IPS-NIHi11 (cell line): ENCODE data around the gene RAD51C.
A peak's percentile ranks its signal among the peaks of the same experiment; 100 is the strongest.
"Not testable (repeated sequence)": the region's sequence is repeated elsewhere in the genome, so short reads cannot be mapped to it uniquely, and the experiment has no call there.

Experiments used
- DNase-seq: peaks from one replicate; pipeline ENCODE4 v3.0.0; 2012; ENCODE audit warnings: mixed read lengths, low spot score

RAD51C gene

GRCh38 chr17:58692239-58693055 is at the start of gene RAD51C:
TSS of gene RAD51C (plus strand) at chr17:58692602. CDS start at chr17:58692644, 42 bp downstream.
- DNase-seq = peak; percentile 92

- DNase-seq = no peak
These were observed 49.3 kb upstream of the RAD51C start for GRCh38 chr17:58643147-58643546.

- DNase-seq = no peak
These were observed 44.2 kb upstream of the RAD51C start for GRCh38 chr17:58648236-58648635.

- not testable (repeated sequence) for DNase-seq
These were observed 34.2 kb upstream of the RAD51C start for GRCh38 chr17:58657962-58658803.

GRCh38 chr17:58658804-58659713 is 33.3 kb upstream of the RAD51C start:
- DNase-seq = peak; percentile 86

- not testable (repeated sequence) for DNase-seq
These were observed 32.7 kb upstream of the RAD51C start for GRCh38 chr17:58659714-58660084.

- no peak for DNase-seq
These were observed 31.8 kb upstream of the RAD51C start for GRCh38 chr17:58660621-58661020.

- DNase-seq = no peak
These were observed 30.9 kb upstream of the RAD51C start for GRCh38 chr17:58661499-58661898.

- no peak for DNase-seq
These were observed 28.1 kb upstream of the RAD51C start for GRCh38 chr17:58664302-58664701.

GRCh38 chr17:58665946-58666857 is 26.2 kb upstream of the RAD51C start:
- no peak for DNase-seq

GRCh38 chr17:58666858-58667267 is 25.5 kb upstream of the RAD51C start:
- DNase-seq = no peak

- DNase-seq = no peak
These were observed 24.3 kb upstream of the RAD51C start for GRCh38 chr17:58667934-58668597.

- DNase-seq = no peak
These were observed 23.8 kb upstream of the RAD51C start for GRCh38 chr17:58668598-58668935.

- DNase-seq = no peak
These were observed 22.5 kb upstream of the RAD51C start for GRCh38 chr17:58669853-58670252.

- no peak for DNase-seq
These were observed 20.4 kb upstream of the RAD51C start for GRCh38 chr17:58671969-58672368.

- DNase-seq = no peak
These were observed 15.1 kb upstream of the RAD51C start for GRCh38 chr17:58677194-58677880.

GRCh38 chr17:58678287-58678686 is 14.1 kb upstream of the RAD51C start:
- not testable (repeated sequence) for DNase-seq

- DNase-seq = no peak
These were observed 13.0 kb upstream of the RAD51C start for GRCh38 chr17:58679263-58680037.

- DNase-seq = no peak
These were observed 12.4 kb upstream of the RAD51C start for GRCh38 chr17:58680038-58680369.
